Neural progenitor cell (in vitro differentiated cells): ENCODE data around the gene GNAI2. TPM values are rescaled to one million over a fixed set of nuclear protein-coding genes. Genes with fewer than 3 reads are reported as not detected.
A peak's percentile ranks its signal among the peaks of the same experiment; 100 is the strongest.

Experiments
- DNase-seq: peaks from one replicate; pipeline ENCODE4 v3.0.0-alpha.2; 2016; ENCODE audit warnings: low spot score
- H2AFZ ChIP-seq: fragments of 200-600 bp; sonication (generic); replicated peaks from 2 replicates; pipeline ENCODE4 v1.6.1; 2016; ENCODE audit warnings: antibody characterized with exemption
- H3F3A ChIP-seq: fragments of 200-600 bp; sonication (generic); 2 replicates; pipeline ENCODE4 v1.6.1; 2016; ENCODE audit warnings: antibody characterized with exemption, low read depth
- H3K27ac ChIP-seq: fragments of 200-600 bp; sonication (generic); 2 replicates; pipeline ENCODE4 v1.5.1; 2016; ENCODE audit warnings: mild to moderate bottlenecking
- H3K27me3 ChIP-seq: fragments of 200-600 bp; sonication (generic); 2 replicates; pipeline ENCODE4 v1.6.1; 2016; ENCODE audit warnings: mild to moderate bottlenecking, moderate library complexity
- H3K36me3 ChIP-seq: fragments of 200-600 bp; sonication (generic); 2 replicates; pipeline ENCODE4 v1.5.1; 2016
- H3K4me1 ChIP-seq: fragments of 200-600 bp; sonication (generic); 2 replicates; pipeline ENCODE4 v1.6.1; 2016; ENCODE audit warnings: mixed run types
- H3K4me2 ChIP-seq: fragments of 200-600 bp; sonication (generic); 2 replicates; pipeline ENCODE4 v1.6.1; 2016
- H3K4me3 ChIP-seq: fragments of 200-600 bp; sonication (generic); 2 replicates; pipeline ENCODE4 v1.5.1; 2016
- H3K79me2 ChIP-seq: fragments of 200-600 bp; sonication (generic); 2 replicates; pipeline ENCODE4 v1.6.1; 2016; ENCODE audit warnings: low read depth
- H3K9ac ChIP-seq: fragments of 200-600 bp; sonication (generic); 2 replicates; pipeline ENCODE4 v1.6.1; 2016
- H3K9me3 ChIP-seq: fragments of 200-600 bp; sonication (generic); 2 replicates; pipeline ENCODE4 v1.5.1; 2016; ENCODE audit warnings: low read depth
- H4K20me1 ChIP-seq: fragments of 200-600 bp; sonication (generic); 2 replicates; pipeline ENCODE4 v1.6.1; 2016; ENCODE audit warnings: low read depth
- H3K27ac Mint-ChIP-seq: 3 replicates; pipeline ENCODE4 v1.8.0; 2021; ENCODE audit warnings: mixed read lengths
- H3K27me3 Mint-ChIP-seq: 2 replicates; pipeline ENCODE4 v1.8.0; 2022; ENCODE audit warnings: low read depth, mild to moderate bottlenecking, inconsistent platforms, moderate library complexity, mixed read lengths; ENCODE audit not compliant: insufficient read depth
- H3K36me3 Mint-ChIP-seq: 3 replicates; pipeline ENCODE4 v1.8.0; 2021; ENCODE audit warnings: mixed read lengths
- H3K4me1 Mint-ChIP-seq: 3 replicates; pipeline ENCODE4 v1.8.0; 2021; ENCODE audit warnings: mixed read lengths
- H3K4me3 Mint-ChIP-seq: 3 replicates; pipeline ENCODE4 v1.8.0; 2021; ENCODE audit warnings: mild to moderate bottlenecking, moderate library complexity, mixed read lengths
- H3K9me3 Mint-ChIP-seq: 3 replicates; pipeline ENCODE4 v1.8.0; 2020; ENCODE audit warnings: mixed read lengths
- CTCF ChIP-seq: fragments of 200-600 bp; sonication (generic); IDR thresholded peaks from 2 replicates; pipeline ENCODE4 v1.5.1; 2017; ENCODE audit warnings: antibody characterized with exemption, mild to moderate bottlenecking
- EZH2 ChIP-seq: fragments of 200-600 bp; sonication (generic); IDR thresholded peaks from 2 replicates; pipeline ENCODE4 v1.6.1; 2017; ENCODE audit warnings: antibody characterized with exemption, mild to moderate bottlenecking, moderate library complexity
- EZH2phosphoT487 ChIP-seq: fragments of 200-600 bp; sonication (generic); IDR thresholded peaks from 2 replicates; pipeline ENCODE4 v1.6.1; 2017; ENCODE audit warnings: antibody characterized with exemption
- total RNA-seq: library from RNA; depleted of rRNA; stranded (reverse); fragments of >200 nt; gene quantifications from 2 replicates; pipeline ENCODE4 v1.2.3, GENCODE V29; 2015; ENCODE audit warnings: low replicate concordance

Gene GNAI2
- total RNA-seq, 1 donor from 2014 or later, result 249 TPM

DNA sequence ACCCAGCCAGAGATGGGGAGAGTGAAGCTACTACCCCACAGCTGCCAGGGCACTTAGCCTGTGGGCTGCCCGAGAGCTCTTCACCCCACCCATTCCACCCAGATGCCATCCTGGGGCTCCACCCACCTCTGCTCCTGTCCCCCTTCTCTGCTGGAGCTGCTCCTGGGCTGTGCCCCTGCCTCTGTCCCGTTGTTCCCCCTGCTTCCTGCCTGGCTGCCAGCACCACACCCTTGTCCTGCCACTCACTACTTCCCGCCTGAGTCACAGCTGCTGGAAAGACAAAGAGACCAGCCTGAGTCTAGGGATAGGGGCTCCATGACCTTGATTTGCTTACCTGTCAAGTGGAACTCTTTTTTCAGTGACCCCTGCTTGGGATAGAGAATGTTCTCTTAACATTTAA, 12.4 kb downstream of the GNAI2 start:
- Histone ChIP-seq H3K27me3 (no peaks in the 10 kb centered on the region), H3K9me3 (no peaks in the 10 kb centered on the region), H3K27ac (no peak overlapping the region), H3F3A (peaks cover 23% of the 10 kb centered on the region), H3K79me2 (peaks cover 99% of the 10 kb centered on the region), H3K4me2 (no peak overlapping the region), H3K36me3 (no peaks in the 10 kb centered on the region), H3K4me3 (no peak overlapping the region), H4K20me1 (peaks cover 88% of the 10 kb centered on the region), H2AFZ (no peak overlapping the region), H3K9ac (no peak overlapping the region), H3K4me1 (peaks cover 24% of the 10 kb centered on the region)
- peaks cover 14% of the 10 kb centered on the region for H3K36me3 Mint-ChIP-seq
- DNase-seq, result no peak
- peak overlapping the region; percentile 64 for H3K4me3 Mint-ChIP-seq
- peak overlapping the region; percentile 91 for H3K27ac Mint-ChIP-seq
- TF ChIP-seq CTCF (no peak), EZH2phosphoT487 (no peak), EZH2 (no peak)
- peaks cover 54% of the 10 kb centered on the region for H3K4me1 Mint-ChIP-seq
- H3K9me3 Mint-ChIP-seq, result no peaks in the 10 kb centered on the region
- peaks cover 5% of the 10 kb centered on the region for H3K27me3 Mint-ChIP-seq

DNA sequence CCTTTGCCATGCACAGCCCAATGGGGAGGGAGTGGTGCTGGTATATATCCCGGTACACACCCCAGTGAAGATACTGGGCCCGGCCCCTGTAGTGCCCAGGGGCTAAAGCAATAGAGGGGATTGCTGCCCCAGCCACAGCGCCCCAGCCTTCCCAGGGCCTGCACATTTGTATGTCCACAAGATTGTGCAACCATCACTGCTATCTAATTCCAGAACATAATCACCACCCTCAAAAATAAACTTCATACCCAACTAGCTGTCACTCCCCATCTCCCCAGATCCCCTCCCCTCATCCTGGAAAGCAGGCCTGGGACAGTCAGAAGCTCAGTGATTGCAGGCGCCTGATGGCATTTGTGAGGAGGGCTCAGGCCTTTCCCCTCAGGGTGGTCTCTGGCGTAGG, 13.5 kb downstream of the GNAI2 start:
- TF ChIP-seq EZH2 (no peak), EZH2phosphoT487 (no peak), CTCF (no peak)
- peaks cover 20% of the 10 kb centered on the region for H3K4me1 ChIP-seq
- peaks cover 5% of the 10 kb centered on the region for H3K27me3 Mint-ChIP-seq
- no peak overlapping the region for H3K4me2 ChIP-seq
- DNase-seq, result no peak
- H2AFZ ChIP-seq, result no peak overlapping the region
- no peak overlapping the region for H3K27ac ChIP-seq
- H3K9me3 ChIP-seq, result no peaks in the 10 kb centered on the region
- no peak overlapping the region for H3K9ac ChIP-seq
- no peak overlapping the region for H3K27ac Mint-ChIP-seq
- H3K9me3 Mint-ChIP-seq, result no peaks in the 10 kb centered on the region
- H3K36me3 Mint-ChIP-seq, result peaks cover 15% of the 10 kb centered on the region
- H3F3A ChIP-seq, result peaks cover 24% of the 10 kb centered on the region
- peaks cover 92% of the 10 kb centered on the region for H4K20me1 ChIP-seq
- no peak overlapping the region for H3K4me3 ChIP-seq
- peak overlapping the region; percentile 48 for H3K4me3 Mint-ChIP-seq
- H3K27me3 ChIP-seq, result no peaks in the 10 kb centered on the region
- H3K36me3 ChIP-seq, result no peaks in the 10 kb centered on the region
- peaks cover 89% of the 10 kb centered on the region for H3K79me2 ChIP-seq
- peaks cover 50% of the 10 kb centered on the region for H3K4me1 Mint-ChIP-seq

DNA sequence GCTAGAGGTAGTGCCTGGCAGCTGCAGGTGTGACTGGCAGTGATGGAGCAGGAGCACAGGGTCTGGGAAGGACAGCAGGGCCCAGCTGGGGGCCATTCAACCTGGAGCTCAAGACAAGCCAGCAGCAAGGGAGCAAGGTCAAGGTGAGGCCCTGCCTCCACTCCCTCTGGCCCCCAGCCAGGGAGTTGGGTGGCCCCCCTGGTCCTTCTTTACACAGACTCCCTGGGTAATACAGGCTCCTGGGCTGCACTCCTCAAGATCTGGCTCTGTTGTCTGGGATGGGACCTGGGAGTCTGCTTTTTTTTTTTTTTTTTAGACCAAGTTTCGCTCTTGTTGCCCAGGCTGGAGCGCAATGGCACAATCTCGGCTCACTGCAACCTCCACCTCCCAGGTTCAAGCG, 14.5 kb downstream of the GNAI2 start:
- peaks cover 78% of the 10 kb centered on the region for H3K79me2 ChIP-seq

More for the DNA sequence above, 14.5 kb downstream of the GNAI2 start:
- no peak for DNase-seq
- H4K20me1 ChIP-seq, result peaks cover 95% of the 10 kb centered on the region
- H3K9me3 ChIP-seq, result no peaks in the 10 kb centered on the region
- Mint-ChIP-seq H3K36me3 (peaks cover 15% of the 10 kb centered on the region), H3K4me3 (no peak overlapping the region), H3K27ac (no peak overlapping the region), H3K9me3 (no peaks in the 10 kb centered on the region), H3K27me3 (peaks cover 5% of the 10 kb centered on the region), H3K4me1 (peaks cover 41% of the 10 kb centered on the region)
- no peak overlapping the region for H3K4me3 ChIP-seq
- H3F3A ChIP-seq, result peaks cover 26% of the 10 kb centered on the region
- no peaks in the 10 kb centered on the region for H3K27me3 ChIP-seq
- H3K4me2 ChIP-seq, result no peak overlapping the region
- no peak overlapping the region for H3K27ac ChIP-seq
- peaks cover 13% of the 10 kb centered on the region for H3K4me1 ChIP-seq
- no peak overlapping the region for H2AFZ ChIP-seq
- no peaks in the 10 kb centered on the region for H3K36me3 ChIP-seq
- H3K9ac ChIP-seq, result no peak overlapping the region
- TF ChIP-seq EZH2phosphoT487, result no peak
- no peak for TF ChIP-seq EZH2
- TF ChIP-seq CTCF, result no peak
